Fibroblast of peridontal ligament (primary cell): ENCODE measurements around the gene TYW5.

Source experiments
- DNase-seq: peaks from one replicate; pipeline ENCODE4 v3.0.0-alpha.2; 2010; ENCODE audit errors: extremely low read depth

The TYW5 gene

DNA sequence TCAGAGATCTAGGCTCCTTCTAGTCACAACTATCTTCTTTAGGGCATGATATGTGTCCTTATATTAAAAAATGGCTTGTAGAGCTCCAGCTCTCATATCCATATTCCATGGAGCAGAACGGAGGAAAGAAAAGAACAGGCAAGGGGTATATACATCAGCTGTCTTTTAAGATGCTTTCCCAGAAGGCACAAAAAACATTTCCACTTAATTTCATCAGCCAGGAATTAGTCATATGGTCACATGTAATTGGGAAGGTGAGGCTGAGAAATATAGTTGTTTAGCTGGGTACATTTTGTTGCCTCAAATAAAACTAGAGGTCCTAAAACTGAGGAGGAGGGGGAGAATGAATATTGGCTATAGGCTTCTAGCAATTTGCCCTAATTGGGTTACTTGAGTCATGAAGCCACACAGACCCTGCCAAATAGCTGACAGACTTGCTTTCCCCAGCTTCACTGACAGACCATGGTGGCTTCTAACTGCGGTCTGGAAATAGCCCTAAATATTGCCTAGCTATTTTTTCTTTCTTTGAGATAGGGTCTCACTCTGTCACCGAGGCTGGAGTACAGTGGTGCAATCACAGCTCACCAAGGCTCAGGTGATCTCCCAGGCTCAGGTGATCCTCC is 20.1 kb upstream of the TYW5 start:
- peak; percentile 70 for DNase-seq

DNA sequence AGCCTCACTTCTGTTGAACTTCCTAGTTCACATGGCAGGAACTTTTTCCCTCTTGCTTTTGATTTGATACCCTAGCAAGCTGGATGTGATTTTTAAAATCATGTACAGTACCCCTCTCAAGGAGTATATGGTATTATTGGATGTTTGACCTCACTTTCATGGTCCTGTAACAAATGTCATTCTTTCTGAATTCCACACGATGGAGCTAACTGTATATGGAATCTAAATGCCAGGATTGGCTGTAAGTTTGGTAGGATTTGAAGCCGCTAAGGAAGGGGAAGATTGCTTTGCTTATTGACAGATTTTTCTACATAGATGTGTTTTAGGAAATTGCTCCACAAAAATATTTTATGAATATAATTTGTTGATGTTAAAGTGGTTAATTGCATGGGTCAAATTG is 18.4 kb upstream of the TYW5 start:
- peak; percentile 83 for DNase-seq

DNA sequence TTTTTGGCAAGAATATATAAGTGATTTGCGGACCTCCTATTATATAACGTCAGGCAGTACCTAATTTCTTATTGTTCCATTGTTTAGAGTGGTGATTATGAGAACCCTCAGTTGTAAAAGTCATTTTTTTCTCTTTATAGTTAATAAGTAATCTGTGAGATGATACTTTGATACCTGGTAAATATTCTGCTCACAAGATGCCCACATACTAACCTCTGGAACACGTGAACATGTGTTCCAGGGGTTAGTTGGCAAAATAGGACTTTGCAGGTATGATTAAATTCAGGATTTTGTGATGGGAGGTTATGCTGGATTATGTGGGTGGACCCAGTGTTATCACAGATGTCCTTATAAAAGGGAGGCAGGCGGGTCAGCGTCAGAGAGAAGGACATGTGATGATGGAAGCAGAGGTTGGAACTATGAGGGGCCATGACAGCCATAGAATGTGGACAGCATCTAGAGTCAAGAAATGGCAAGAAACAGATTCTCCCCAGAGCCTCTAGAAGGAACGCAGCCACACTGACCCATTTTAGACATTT is 16.9 kb upstream of the TYW5 start:
- no peak for DNase-seq

DNA sequence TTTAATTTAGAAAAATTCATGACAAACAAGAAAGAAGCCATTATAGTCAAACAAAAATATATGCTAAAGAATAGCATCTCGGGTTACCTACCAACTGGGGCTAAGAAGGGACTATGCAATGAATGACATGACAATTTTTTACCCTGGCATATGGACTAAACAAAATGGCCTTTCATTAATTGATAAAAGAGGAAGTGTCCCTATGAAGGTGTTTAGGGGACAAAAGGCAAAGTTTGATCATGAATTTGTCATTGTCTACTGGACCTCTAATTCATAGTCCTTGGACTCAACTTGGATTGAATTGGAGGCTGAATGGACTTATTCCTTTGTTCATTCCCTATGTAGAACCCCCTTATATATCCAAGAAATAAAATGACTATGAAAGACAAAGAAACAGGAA is 12.8 kb upstream of the TYW5 start:
- no peak for DNase-seq

DNA sequence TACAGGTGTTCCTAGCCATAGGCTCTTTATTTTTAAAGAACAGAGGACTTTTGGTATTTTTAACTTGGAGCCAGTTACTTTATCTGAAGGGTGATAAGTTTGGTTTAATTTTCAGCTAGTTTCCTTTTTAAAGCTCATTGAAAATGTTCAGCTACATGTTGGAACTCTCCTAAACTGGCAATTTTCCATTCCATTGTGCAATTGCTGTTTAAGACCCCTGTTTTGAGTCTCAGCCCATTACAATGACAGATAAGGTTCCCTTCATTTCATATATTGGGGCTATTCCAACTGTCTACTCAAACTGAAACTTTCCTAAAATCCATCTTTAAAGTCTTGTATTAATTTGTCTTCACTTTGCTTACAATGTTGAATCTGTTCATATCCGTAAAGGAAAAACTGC is 11.7 kb upstream of the TYW5 start:
- DNase-seq = no peak

DNA sequence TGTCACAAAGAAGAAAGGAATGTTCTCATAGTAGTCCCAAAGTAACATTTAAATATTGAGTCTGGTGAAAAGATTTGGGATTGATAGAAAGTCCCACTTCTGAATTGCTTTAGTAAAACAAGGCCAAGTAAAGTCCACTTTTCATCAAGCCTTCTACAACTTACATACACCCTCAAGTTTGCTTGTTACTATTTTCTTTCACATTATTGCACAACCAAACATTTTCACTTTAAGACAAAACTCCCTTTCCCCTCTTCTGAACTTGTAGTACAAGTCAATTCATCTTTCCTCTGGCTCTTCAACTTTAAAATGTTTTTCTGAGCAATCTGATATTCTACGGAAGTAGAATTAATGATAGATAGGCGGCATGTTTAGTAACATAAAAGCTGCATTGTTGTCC is 11.1 kb upstream of the TYW5 start:
- DNase-seq = no peak

DNA sequence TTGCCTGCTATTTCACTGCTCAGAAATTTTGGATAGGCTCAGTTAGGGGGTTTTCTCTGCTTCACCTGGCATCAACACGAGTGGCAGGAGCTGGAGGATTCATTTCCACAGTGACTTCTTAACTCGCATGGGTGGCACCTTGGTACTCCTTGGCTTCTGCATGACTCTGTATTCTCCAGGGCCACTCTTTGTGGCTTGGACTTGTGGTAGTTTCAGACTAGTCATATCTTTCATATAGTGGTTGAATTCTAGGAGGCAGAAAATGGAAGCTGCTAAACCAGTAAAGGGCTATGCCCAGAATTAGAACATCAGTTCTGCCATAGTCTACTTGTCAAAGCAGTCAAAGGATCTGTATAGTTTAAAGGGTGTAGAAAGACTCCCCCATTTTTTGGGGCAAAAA is 6.9 kb upstream of the TYW5 start:
- no peak for DNase-seq

DNA sequence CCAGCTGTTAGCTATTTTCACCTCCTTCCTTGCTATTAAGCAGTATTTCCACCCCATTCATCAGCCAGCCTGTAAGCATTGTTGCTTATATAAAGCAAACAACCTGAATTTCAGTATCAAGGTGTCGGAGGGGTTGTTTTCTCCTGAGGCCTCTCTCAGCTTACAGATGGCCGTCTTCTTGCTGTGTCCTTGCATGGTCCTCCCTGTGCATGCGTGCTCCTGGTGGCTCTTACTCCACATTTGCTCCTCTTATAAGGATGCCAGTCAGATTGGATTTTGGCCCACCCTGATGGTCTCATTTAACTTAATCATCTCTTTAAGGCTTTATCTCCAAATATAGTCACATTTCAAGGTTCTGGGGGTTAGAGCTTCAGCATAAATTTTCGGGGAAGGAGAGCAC is 2.7 kb upstream of the TYW5 start:
- no peak for DNase-seq

DNA sequence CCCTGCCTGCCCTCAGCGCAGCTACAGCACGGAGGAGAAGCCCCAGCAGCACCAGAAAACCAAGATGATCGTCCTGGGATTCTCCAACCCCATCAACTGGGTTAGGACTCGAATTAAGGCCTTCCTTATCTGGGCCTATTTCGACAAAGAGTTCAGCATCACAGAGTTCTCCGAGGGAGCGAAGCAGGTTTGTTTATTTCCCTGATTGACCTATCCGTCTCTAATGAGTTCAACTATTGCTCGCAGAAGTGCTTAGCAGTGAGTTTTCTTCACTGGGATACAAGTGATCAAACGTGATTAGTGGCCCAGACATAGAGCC is 730 bp upstream of the TYW5 start:
- DNase-seq = no peak

DNA sequence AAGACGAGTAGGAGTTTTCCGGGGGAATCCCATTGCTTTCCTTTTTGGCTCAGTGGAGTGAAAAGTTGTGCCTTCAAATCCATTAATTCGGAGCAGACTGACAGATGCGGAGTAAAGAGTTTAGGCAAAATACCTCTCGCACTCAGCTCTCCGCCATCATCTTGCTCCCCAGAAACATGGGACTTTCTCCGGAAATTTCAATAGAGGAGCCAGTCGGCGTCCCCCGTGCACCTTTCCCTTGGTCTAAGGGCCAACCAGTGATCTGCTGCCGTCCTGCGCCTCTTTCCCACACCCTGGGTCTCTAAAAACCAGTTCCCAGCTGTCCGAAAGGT is 318 bp downstream of the TYW5 start:
- peak; percentile 42 for DNase-seq

DNA sequence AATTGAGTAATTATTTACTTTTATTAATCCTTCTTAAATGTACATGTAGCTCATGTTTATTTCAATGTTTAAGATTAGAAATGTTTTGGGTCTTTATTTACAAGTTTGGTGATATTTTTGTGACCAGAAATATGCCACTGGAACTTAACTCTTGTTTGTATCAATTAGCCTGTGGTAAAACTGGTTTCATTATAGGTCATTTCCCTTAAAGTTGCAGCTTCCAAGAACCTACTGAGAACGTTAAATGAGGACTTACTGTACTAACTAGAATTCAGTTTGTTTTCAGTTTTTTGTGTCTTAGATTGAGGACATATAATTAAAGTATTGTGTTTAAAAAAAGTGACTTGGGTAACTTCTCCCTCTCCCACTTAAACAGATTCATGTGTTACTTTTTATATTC is 4.3 kb downstream of the TYW5 start:
- no peak for DNase-seq

DNA sequence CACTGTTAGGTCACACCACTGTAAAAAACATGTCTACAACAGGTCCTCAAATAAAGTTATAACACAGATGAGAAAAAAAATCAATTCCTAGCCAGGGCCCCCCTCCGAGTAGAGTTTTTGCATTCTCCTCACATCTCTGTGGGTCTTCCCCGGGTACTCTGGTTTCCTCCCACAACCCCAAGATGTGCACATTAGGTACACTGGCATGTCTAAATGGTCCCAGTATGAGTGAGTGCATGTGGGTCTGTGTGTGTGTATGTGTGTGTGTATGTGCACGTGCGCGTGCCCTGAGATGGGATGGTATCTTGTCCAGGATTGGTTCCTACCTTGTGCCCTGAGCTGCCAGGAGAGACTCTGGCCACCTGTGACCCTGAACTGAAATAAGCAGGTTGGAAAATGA is 4.9 kb downstream of the TYW5 start:
- DNase-seq = no peak

DNA sequence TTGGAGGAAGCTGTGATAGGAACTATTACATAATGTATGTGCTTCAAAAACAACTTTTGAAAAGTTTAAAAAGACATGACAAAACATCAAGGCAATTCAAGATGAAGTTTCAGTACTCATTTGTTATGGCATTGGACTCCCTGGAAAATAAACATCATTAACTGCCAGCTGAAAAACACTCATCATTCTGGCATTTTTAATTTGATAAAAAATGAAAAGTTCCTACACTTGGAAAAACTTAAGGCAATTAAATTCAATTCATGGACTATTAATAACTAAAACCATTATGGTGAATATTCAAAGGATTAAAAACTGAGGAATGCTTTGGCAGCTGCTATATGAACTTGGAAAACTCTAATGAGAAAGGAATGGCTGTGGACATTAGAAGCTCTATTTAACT is 8.5 kb downstream of the TYW5 start:
- peak; percentile 22 for DNase-seq

DNA sequence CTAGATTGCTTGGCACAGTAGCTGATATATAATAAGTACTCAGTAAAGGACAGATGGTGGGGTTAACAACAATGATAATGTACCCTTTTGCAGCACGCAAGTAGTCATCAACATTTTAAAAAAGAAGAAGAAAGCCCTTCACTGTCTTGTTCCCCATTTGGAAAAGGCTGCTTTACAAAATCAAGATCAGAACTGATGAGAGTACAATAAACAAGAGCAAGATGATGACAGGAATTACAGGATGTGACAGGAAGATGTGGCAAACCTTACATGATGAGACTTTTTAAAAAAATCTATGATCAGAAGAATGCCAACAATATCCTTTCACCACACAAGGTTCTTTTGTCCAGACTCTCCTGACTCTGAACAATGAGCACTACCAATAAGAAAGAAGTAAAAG is 9.1 kb downstream of the TYW5 start:
- no peak for DNase-seq

DNA sequence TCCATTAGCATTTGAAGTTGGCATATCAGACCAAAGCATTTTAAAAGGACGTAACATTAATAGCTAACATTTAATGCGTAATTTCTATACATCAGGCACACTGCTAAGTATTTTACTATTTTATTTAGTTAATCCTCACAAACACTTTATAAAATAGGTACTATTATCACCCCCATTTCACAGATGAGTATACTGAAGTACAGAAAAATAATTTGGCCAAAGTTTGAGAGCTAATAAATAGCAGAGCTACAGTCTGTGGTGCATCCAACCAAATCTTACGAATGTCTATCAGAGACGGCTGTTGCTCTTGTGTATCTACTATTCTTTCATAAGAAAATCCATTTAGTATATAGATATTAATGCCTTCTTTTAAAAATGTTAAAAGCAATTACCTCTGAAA is 11.9 kb downstream of the TYW5 start:
- DNase-seq = no peak

DNA sequence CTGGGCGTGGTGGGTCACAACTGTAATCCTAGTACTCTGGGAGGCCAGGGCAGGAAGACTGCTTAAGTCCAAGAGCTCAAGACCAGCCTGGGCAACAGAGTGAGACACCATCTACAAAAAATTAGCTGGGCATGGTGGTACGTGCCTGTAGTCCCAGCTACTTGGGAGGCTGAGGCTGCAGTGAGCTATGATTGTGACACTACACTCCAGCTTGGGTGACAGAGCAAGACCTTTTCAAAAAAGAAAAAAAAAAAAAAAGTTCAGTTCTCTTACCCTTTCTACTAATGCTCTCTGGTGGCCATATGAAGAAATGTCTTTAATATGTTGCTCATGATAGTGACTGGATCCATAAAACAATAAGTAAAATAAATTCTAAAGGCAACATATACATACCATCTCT is 14.9 kb downstream of the TYW5 start:
- DNase-seq = peak; percentile 63

DNA sequence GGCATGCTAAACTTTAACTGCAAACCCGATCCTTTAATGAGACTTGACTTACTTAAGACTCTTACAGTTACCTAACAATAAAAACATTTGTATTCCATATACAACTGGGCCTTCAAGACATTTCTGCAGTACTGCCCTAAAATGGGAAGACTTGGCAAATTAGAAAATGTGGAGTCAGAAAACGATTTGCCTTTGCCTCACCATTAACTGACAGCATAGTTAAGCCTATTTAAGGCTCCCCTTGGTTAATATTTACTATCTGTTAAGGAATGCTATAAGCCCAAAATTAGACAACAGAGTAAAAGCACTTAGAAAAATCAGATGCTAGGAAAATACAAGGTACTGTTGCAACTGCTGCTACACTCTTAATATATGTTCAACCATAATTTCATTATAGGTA is 18.7 kb downstream of the TYW5 start:
- no peak for DNase-seq

DNA sequence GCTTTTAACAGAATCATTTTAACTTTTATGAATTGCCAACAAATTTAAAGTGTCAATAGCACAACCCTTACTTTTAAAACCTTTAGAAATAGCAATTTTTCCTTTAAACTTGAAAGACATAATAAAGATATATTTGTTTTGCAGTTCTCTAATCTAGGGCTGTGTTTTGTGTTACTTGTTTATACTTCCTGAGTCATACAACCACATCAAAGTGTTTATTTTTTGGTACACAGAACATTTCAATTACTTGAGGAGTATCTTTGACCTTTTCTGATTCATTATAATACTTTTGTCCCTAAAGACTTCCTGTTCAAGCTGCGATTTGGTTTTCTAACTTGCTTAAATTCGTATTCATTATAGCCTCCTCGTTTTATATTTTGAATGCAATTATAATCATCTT is 21.8 kb downstream of the TYW5 start:
- DNase-seq = peak; percentile 32

DNA sequence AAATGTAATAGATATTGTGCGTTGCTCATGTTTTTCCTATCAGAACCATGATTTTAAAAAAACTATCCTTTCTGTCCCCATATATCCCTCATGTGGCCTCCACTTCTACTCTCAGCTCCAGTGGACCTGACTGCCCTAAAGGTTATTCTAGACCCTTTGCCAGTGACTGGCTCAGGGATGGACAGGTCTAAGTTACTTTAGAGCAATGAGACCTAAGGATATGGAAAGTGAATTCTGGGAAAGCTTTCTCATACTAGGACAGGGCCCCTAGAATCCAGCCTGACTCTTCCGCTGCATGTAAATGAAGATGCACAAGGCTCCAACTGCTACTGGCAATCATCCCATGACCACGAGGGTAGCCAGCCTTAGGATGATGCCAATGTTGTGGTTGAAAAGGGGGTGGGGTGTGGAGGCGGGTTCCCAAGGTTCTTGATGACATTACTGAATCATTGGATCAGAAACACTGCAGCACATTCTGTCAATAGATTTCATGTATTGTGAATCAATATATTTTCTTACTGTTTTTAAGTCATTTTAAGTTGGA is 22.9 kb downstream of the TYW5 start:
- DNase-seq = peak; percentile 56

DNA sequence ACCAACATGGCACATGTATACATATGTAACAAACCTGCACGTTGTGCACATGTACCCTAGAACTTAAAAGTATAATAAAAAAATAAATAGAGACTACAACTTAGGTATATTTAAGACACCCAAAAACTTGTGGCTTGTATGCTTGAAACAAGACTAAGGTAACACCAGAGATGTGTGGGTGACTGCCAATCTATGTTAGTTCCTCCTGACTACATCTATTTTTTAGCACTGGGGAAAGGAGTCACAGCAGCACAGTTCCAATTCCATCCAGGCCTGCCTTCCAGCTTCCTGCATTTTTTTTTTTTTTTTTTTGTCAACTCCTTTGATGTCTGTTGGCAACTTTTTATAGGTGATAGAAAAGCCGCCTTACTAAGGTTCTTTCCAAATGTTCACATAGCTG is 26.0 kb downstream of the TYW5 start:
- DNase-seq = no peak

DNA sequence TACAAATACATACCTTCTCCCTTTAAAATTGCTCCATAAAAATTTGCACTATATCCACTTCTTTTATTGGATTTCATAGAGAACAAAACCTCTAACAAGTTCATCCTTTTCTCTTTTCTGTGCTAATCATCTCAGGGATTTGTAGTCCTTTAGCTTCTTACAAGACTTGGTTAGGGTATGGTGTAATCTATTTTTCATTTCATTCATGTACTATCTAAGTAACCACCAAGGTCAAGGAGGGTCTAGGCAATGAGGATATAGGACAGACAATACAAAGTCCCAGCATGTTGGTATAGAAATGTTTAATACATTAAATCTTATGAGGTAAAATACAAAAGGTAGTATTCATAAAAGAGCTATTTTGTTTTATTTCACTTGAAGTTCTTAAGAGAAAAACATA is 26.7 kb downstream of the TYW5 start:
- no peak for DNase-seq

DNA sequence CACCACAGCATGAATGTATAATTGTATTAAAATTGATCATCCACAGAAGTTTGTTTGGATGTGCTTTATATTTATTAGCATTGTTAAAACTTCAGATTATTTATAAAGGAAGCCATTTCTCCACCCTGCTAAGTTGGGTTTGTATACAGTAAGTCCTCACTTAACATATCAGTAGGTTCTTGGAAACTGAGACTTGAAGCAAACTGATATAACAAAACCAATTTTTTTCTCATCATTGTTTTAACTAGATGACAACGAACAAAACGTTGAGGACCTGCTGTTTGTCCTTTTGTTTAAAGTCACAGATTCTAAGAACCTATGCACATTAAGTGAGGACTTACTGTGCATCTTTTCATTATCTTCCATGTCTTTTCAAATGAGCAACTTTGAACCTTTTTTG is 27.1 kb downstream of the TYW5 start:
- DNase-seq = no peak

DNA sequence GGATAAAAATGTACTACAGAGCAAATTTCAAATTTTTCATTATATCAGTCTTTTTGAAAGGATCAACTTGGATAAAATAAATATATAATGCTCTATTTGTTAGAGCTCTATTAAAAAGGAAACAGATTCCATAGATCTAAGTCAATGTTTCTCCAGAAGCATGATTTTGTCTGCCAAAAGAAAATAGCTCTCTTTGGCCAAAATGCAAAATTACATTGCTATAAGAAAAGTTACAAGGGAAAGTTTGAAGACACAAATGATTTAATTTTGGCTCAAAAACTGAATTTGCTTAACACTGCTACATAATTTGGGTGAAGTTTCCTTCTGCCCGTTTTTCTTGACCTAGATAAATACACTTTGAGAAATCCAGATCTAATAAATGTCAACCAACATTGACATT is 28.5 kb downstream of the TYW5 start:
- DNase-seq = peak; percentile 54

DNA sequence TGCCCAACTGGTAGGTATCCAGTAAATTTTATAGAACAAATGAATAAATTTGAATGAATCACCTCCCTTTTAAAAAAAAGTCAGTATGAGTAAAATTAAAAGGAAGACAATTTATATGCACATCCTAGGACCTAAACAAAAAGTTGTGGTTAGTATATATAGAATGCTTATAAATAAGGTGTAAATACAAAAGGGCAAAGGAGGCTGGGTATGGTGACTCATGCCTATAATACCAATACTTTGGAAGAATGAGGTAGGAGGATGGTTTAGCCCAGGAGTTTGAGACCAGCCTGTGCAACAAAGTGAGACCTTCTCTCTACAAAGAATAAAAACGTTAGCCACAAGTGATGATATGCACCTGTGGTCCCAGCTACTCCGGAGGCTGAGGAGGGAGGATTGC is 31.4 kb downstream of the TYW5 start:
- no peak for DNase-seq
